Bladder microvascular endothelial cell (primary cell): ENCODE results near the gene VRTN. TPM values are rescaled to one million over a fixed set of nuclear protein-coding genes. Genes with fewer than 3 reads are reported as not detected.

Source experiments
- total RNA-seq: library from RNA; depleted of rRNA; stranded (reverse); fragments of >200 nt; gene quantifications from 2 replicates; pipeline ENCODE4 v1.2.3, GENCODE V29; 2014

The VRTN gene
- not detected in 2 replicates for total RNA-seq

GRCh38 chr14:74348241-74348734 is at the start of gene VRTN:
Gene VRTN, plus strand, starts transcription at chr14:74348471. Its CDS starts 8,313 bp downstream, at chr14:74356784.

GRCh38 chr14:74302634-74303569 is 45.4 kb upstream of the VRTN start, which contains the start of gene ABCD4:
Gene ABCD4, minus strand, starts transcription at chr14:74302934. Its CDS starts 22 bp downstream, at chr14:74302912.

Other genes with a start within 250 kb of the VRTN start
- gene VSX2, start 109.0 kb upstream of the VRTN start, total RNA-seq: not detected in 2 replicates
- 43.2 and 50.6 TPM in 2 replicates for gene ABCD4, start 45.5 kb upstream of the VRTN start, total RNA-seq
- gene SYNDIG1L, start 77.7 kb downstream of the VRTN start, total RNA-seq: 0.06 TPM in 1 of 2 replicates, not detected in the other
- 239 and 247 TPM in 2 replicates for gene NPC2, start 144.8 kb downstream of the VRTN start, total RNA-seq
- gene ISCA2, start 145.3 kb downstream of the VRTN start, total RNA-seq: 8.9 and 9.4 TPM in 2 replicates